Chondrocyte (in vitro differentiated cells): ENCODE data around the gene ATP13A3. TPM values are rescaled to one million over a fixed set of nuclear protein-coding genes. Genes with fewer than 3 reads are reported as not detected.

Source experiments
- DNase-seq: peaks from one replicate; pipeline ENCODE4 v3.0.0; 2021; ENCODE audit warnings: mixed read lengths, low spot score
- H3K27ac Mint-ChIP-seq: one replicate; pipeline ENCODE4 v1.8.0; 2021; ENCODE audit warnings: mild to moderate bottlenecking, moderate library complexity, mixed read lengths; ENCODE audit not compliant: unreplicated experiment
- H3K27me3 Mint-ChIP-seq: 2 replicates; pipeline ENCODE4 v1.8.0; 2021; ENCODE audit warnings: low read depth, mixed read lengths
- H3K36me3 Mint-ChIP-seq: 2 replicates; pipeline ENCODE4 v1.8.0; 2021; ENCODE audit warnings: low read depth, mixed read lengths
- H3K4me1 Mint-ChIP-seq: 2 replicates; pipeline ENCODE4 v1.8.0; 2021; ENCODE audit warnings: low read depth, mild to moderate bottlenecking, mixed read lengths
- H3K4me3 Mint-ChIP-seq: one replicate; pipeline ENCODE4 v1.8.0; 2021; ENCODE audit warnings: mild to moderate bottlenecking, moderate library complexity, mixed read lengths; ENCODE audit not compliant: unreplicated experiment
- H3K9me3 Mint-ChIP-seq: 2 replicates; pipeline ENCODE4 v1.8.0; 2021; ENCODE audit warnings: low read depth, mixed read lengths
- CTCF ChIP-seq: fragments of 200-600 bp; sonication (generic); IDR thresholded peaks from 2 replicates; pipeline ENCODE4 v1.5.0; 2021; ENCODE audit warnings: antibody characterized with exemption, mild to moderate bottlenecking, moderate library complexity
- total RNA-seq: library from RNA; stranded (reverse); gene quantifications from 3 replicates; pipeline ENCODE4 v1.2.1, GENCODE V29; 2021

The ATP13A3 gene
- total RNA-seq, 1 donor from 2014 or later, result 87.7 TPM

GRCh38 chr3:194397757-194398312 lies 89.0 kb downstream of the ATP13A3 start:
- DNase-seq, result no peak
- Mint-ChIP-seq H3K9me3 (no peaks in the 10 kb centered on the region), H3K4me3 (no peak overlapping the region), H3K27ac (no peak overlapping the region), H3K4me1 (peaks cover 3% of the 10 kb centered on the region), H3K27me3 (no peaks in the 10 kb centered on the region), H3K36me3 (peaks cover under 1% of the 10 kb centered on the region)
- TF ChIP-seq CTCF, result no peak

- no peak overlapping the region for H3K4me3 Mint-ChIP-seq
- no peak overlapping the region for H3K27ac Mint-ChIP-seq
- DNase-seq, result no peak
- no peaks in the 10 kb centered on the region for H3K36me3 Mint-ChIP-seq
- no peak for TF ChIP-seq CTCF
- no peaks in the 10 kb centered on the region for H3K27me3 Mint-ChIP-seq
- peaks cover 3% of the 10 kb centered on the region for H3K4me1 Mint-ChIP-seq
- no peaks in the 10 kb centered on the region for H3K9me3 Mint-ChIP-seq
Observed at GRCh38 chr3:194396859-194397756, 89.7 kb downstream of the ATP13A3 start.

- Mint-ChIP-seq H3K4me1 (peaks cover 3% of the 10 kb centered on the region), H3K36me3 (no peaks in the 10 kb centered on the region), H3K4me3 (no peak overlapping the region), H3K27me3 (no peaks in the 10 kb centered on the region), H3K9me3 (no peaks in the 10 kb centered on the region), H3K27ac (no peak overlapping the region)
- DNase-seq, result no peak
- TF ChIP-seq CTCF, result no peak
Observed at GRCh38 chr3:194396539-194396858, 90.3 kb downstream of the ATP13A3 start.

GRCh38 chr3:194395778-194396538 lies 90.8 kb downstream of the ATP13A3 start:
- Mint-ChIP-seq H3K27ac (no peak overlapping the region), H3K27me3 (peaks cover under 1% of the 10 kb centered on the region), H3K9me3 (peaks cover 5% of the 10 kb centered on the region), H3K4me3 (no peak overlapping the region), H3K4me1 (peaks cover 3% of the 10 kb centered on the region), H3K36me3 (peaks cover under 1% of the 10 kb centered on the region)
- no peak for TF ChIP-seq CTCF
- no peak for DNase-seq

GRCh38 chr3:194395212-194395611 lies 91.6 kb downstream of the ATP13A3 start:
- no peak for DNase-seq
- Mint-ChIP-seq H3K27me3 (peaks cover 5% of the 10 kb centered on the region), H3K9me3 (peaks cover 12% of the 10 kb centered on the region), H3K27ac (no peak overlapping the region), H3K4me1 (peaks cover 3% of the 10 kb centered on the region), H3K4me3 (no peak overlapping the region), H3K36me3 (peaks cover 6% of the 10 kb centered on the region)
- TF ChIP-seq CTCF, result no peak
